Measurements from ENCODE around the gene RHOH. TPM values are rescaled to one million over a fixed set of nuclear protein-coding genes. Genes with fewer than 3 reads are reported as not detected.

The RHOH gene
- total and polyA plus RNA-seq, 2 experiments from 2014 or later = not detected

DNA sequence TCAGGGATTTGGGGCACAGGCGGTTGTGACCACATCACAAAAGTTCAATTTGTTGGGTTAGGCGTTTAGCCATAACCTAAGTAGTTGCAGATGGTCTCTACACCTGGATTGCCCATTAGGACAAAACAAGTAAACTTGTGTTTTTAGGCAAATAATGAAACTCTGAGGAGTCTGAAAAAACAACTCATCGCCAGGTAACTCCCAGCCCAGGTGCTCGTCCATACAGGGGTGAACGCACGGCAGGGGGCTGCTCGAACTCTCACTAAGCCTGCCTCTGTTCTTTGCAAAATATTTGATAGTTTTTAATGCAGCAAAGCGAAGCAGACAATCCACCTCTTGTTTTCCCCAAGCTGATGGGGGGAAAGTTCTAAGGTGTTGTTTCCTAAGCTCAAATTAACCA, 559 bp upstream of the RHOH start:
- Histone ChIP-seq H3K9me3 (ENCODE audit: low read depth) (no peaks in the 10 kb centered on the region), H3K79me2 (ENCODE audit: insufficient read depth) (no peaks in the 10 kb centered on the region), H3K27me3 (replicated peaks; ENCODE audit: insufficient read depth) (no peaks in the 10 kb centered on the region), H3K4me3 (no peak overlapping the region), H3K4me1 (ENCODE audit: insufficient read depth) (no peaks in the 10 kb centered on the region), H3K9ac (no peak overlapping the region), H3F3A (ENCODE audit: insufficient read depth) (no peaks in the 10 kb centered on the region), H3K9me2 (ENCODE audit: insufficient read depth) (no peaks in the 10 kb centered on the region), H3K27ac (no peak overlapping the region), H3K36me3 (ENCODE audit: low read depth) (no peaks in the 10 kb centered on the region), H4K20me1 (ENCODE audit: insufficient read depth) (no peaks in the 10 kb centered on the region), H2AFZ (no peak overlapping the region), H3K4me2 (ENCODE audit: unreplicated experiment) (no peak overlapping the region)
- TF ChIP-seq EZH2 (IDR thresholded peaks at IDR 0.05; ENCODE audit: insufficient read depth, poor library complexity, severe bottlenecking) (no peak), EZH2phosphoT487 (IDR thresholded peaks at IDR 0.05; ENCODE audit: insufficient read depth, low read depth) (no peak)
- no peak for DNase-seq
- in situ Hi-C loops (cut with MboI) = no loop called here
- WGBS, 2 experiments (ENCODE audit: low coverage in 1 of 2, low lambda C conversion rate in 2 of 2, missing lambda C conversion rate in 2 of 2) = 85 to 89% methylated on average over 8 of the region's 8 CpGs

DNA sequence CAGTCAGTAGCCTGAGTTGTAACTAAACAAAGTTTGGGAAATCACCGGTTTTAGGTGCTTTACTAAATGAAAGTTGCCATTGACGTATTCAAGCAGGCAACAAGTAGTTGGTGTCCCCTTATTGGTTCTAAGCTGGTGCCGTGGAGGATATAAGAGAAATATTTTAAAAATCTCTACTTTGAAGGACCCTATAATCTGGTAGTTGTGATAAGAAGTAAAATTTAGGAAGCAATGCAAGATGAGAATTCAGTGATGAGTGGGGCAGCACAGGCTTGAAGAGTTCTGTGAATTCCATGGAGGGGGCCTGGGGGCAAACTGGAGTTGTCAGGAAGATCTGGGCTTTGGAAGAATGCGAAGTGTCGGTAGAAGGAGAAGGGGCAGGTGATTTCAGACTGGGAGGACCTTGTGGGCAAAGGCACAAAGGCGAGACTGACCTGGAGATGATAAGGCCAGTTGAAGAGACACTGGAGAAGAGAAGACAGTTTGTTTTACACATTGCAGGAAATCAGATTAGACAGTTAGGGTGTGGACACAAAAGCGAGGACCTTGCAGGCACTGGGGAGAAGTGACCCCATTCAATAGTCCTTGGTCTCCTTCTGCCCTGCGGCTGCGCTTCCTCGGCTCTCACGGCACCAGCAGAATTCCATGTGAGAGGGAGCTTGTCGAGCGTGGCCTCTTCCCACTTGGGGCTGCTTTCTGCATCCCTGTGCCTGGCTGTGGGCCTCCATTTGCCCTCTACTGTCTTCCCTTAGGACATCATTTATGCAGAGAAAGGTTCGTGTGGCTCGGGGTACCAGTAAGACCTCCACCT, 1.3 kb downstream of the RHOH start:
- no peak for TF ChIP-seq EZH2 (IDR thresholded peaks at IDR 0.05; ENCODE audit: insufficient read depth, poor library complexity, severe bottlenecking)
- no peak for TF ChIP-seq EZH2phosphoT487 (IDR thresholded peaks at IDR 0.05; ENCODE audit: insufficient read depth, low read depth)
- 90% methylated on average over 15 of the region's 15 CpGs for WGBS, 2 experiments (ENCODE audit: low coverage in 1 of 2, low lambda C conversion rate in 2 of 2, missing lambda C conversion rate in 2 of 2)
- Histone ChIP-seq H3K36me3 (ENCODE audit: low read depth) (no peaks in the 10 kb centered on the region), H3F3A (ENCODE audit: insufficient read depth) (no peaks in the 10 kb centered on the region), H3K27ac (no peak overlapping the region), H3K9ac (no peak overlapping the region), H3K9me2 (ENCODE audit: insufficient read depth) (no peaks in the 10 kb centered on the region), H3K4me1 (ENCODE audit: insufficient read depth) (no peaks in the 10 kb centered on the region), H3K4me2 (ENCODE audit: unreplicated experiment) (no peak overlapping the region), H3K9me3 (ENCODE audit: low read depth) (no peaks in the 10 kb centered on the region), H2AFZ (no peak overlapping the region), H3K79me2 (ENCODE audit: insufficient read depth) (no peaks in the 10 kb centered on the region), H3K27me3 (replicated peaks; ENCODE audit: insufficient read depth) (no peaks in the 10 kb centered on the region), H4K20me1 (ENCODE audit: insufficient read depth) (no peaks in the 10 kb centered on the region), H3K4me3 (no peak overlapping the region)
- in situ Hi-C loops (cut with MboI) = no loop called here
- no peak for DNase-seq

DNA sequence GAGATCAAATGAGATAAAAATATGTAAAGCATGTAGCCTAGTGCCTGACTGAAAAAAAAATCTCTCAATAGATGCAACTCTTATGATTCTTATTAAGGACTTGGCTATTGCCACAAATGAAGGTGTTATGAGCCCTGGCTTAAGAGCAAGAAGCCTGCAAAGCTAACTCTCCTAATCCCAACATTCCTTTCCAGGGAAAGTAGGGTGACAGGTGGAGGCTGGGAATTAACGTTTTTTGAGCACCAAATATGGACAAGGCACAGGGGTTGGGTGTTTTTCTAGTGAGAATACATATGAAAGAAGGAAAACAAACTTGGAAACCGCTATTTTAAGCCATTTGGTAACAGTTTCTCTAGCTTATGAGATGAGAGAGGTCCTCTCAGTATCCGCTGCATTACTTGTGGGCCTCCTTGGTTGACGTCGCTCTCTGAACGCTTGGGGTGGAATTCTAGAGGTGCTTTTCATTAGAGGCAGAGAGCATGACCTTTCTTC, 2.4 kb downstream of the RHOH start:
- Histone ChIP-seq H3K36me3 (ENCODE audit: low read depth) (no peaks in the 10 kb centered on the region), H3K27ac (no peak overlapping the region), H3K79me2 (ENCODE audit: insufficient read depth) (no peaks in the 10 kb centered on the region), H3K9ac (no peak overlapping the region), H3K27me3 (replicated peaks; ENCODE audit: insufficient read depth) (no peaks in the 10 kb centered on the region), H3K9me3 (ENCODE audit: low read depth) (no peaks in the 10 kb centered on the region), H3K4me3 (no peak overlapping the region), H3F3A (ENCODE audit: insufficient read depth) (no peaks in the 10 kb centered on the region), H3K9me2 (ENCODE audit: insufficient read depth) (no peaks in the 10 kb centered on the region), H3K4me1 (ENCODE audit: insufficient read depth) (no peaks in the 10 kb centered on the region), H4K20me1 (ENCODE audit: insufficient read depth) (no peaks in the 10 kb centered on the region), H3K4me2 (ENCODE audit: unreplicated experiment) (no peak overlapping the region), H2AFZ (no peak overlapping the region)
- in situ Hi-C loops (cut with MboI) = no loop called here
- no peak for DNase-seq
- TF ChIP-seq EZH2phosphoT487 (IDR thresholded peaks at IDR 0.05; ENCODE audit: insufficient read depth, low read depth) (no peak), EZH2 (IDR thresholded peaks at IDR 0.05; ENCODE audit: insufficient read depth, poor library complexity, severe bottlenecking) (no peak)
- 81 to 86% methylated on average over 6 of the region's 6 CpGs for WGBS, 2 experiments (ENCODE audit: low coverage in 1 of 2, low lambda C conversion rate in 2 of 2, missing lambda C conversion rate in 2 of 2)

DNA sequence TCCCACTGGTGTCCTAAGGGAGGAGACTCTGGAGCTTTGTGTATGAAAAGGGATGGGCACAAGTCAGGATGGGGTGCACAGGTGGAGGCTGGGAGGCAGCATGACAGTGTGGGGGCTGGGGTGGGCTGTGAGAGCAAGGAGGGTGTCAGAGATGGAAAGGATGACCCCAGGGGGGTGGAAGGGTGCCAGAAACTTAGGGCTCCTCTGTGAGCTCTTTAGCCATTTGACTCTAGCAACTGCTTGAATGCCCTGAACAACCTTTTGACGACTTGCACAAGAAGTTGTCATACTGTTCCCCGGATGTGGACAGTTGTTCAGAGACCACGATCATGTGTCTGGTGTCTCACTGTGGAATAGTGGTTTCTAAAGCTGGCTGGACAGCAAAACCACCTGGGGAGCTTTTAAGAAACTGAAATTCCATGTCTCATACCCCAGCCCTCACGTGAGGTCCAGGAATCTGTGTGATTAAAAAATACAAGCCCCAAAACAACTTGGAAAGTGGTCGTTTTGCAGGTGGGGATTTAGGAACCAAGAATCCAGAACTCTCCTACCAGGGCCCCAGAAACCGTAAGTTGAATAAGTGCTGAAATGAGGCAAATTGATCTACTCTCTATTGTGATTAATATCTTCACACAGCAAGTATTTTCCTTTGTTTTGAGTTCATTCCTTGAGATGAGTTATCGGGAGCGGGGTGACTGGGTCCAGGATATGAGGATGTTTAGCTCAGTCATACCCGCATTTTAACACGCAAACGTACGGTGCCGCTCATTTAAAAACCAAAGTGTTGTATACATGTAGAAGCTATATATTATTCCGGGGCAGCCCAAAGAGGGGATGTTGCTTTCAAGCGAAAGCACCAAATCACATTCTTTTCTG, 3.4 kb downstream of the RHOH start:
- WGBS, 2 experiments (ENCODE audit: low coverage in 1 of 2, low lambda C conversion rate in 2 of 2, missing lambda C conversion rate in 2 of 2) = 77 to 80% methylated on average over 15 of the region's 15 CpGs
- no peaks in the 10 kb centered on the region for H3K36me3 ChIP-seq (ENCODE audit: low read depth)
- H2AFZ ChIP-seq = no peak overlapping the region
- no peaks in the 10 kb centered on the region for H3K4me1 ChIP-seq (ENCODE audit: insufficient read depth)
- no peaks in the 10 kb centered on the region for H4K20me1 ChIP-seq (ENCODE audit: insufficient read depth)
- no peaks in the 10 kb centered on the region for H3K79me2 ChIP-seq (ENCODE audit: insufficient read depth)
- no peaks in the 10 kb centered on the region for H3K27me3 ChIP-seq (replicated peaks; ENCODE audit: insufficient read depth)
- TF ChIP-seq EZH2 (IDR thresholded peaks at IDR 0.05; ENCODE audit: insufficient read depth, poor library complexity, severe bottlenecking) (no peak), EZH2phosphoT487 (IDR thresholded peaks at IDR 0.05; ENCODE audit: insufficient read depth, low read depth) (no peak)
- H3K4me2 ChIP-seq (ENCODE audit: unreplicated experiment) = no peak overlapping the region
- no peaks in the 10 kb centered on the region for H3F3A ChIP-seq (ENCODE audit: insufficient read depth)
- no peak overlapping the region for H3K9ac ChIP-seq
- no peak overlapping the region for H3K27ac ChIP-seq
- H3K9me3 ChIP-seq (ENCODE audit: low read depth) = no peaks in the 10 kb centered on the region
- DNase-seq = no peak
- no peak overlapping the region for H3K4me3 ChIP-seq
- in situ Hi-C loops (cut with MboI) = no loop called here
- H3K9me2 ChIP-seq (ENCODE audit: insufficient read depth) = no peaks in the 10 kb centered on the region

All from GM23248 (cell line).